Measurements from ENCODE around the gene NELFCD. TPM values are rescaled to one million over a fixed set of nuclear protein-coding genes. Genes with fewer than 3 reads are reported as not detected.
A peak's percentile ranks its signal among the peaks of the same experiment; 100 is the strongest.
"Not testable (repeated sequence)": the region's sequence is repeated elsewhere in the genome, so short reads cannot be mapped to it uniquely, and the experiment has no call there.

NELFCD gene
- total RNA-seq, 1 donor from 2014 or later = 122 TPM

GRCh38 chr20:58956078-58956477 is 25.0 kb upstream of the NELFCD start:
- DNase-seq (ENCODE audit: low spot score, unreplicated experiment) = no peak
- Mint-ChIP-seq H3K27ac (no peak overlapping the region), H3K9me3 (ENCODE audit: low read depth) (peaks cover 3% of the 10 kb centered on the region), H3K36me3 (ENCODE audit: insufficient read depth) (no peaks in the 10 kb centered on the region), H3K4me3 (ENCODE audit: low read depth) (no peak overlapping the region), H3K27me3 (peaks cover 4% of the 10 kb centered on the region), H3K4me1 (ENCODE audit: low read depth) (no peaks in the 10 kb centered on the region)
- no peak for TF ChIP-seq CTCF (IDR thresholded peaks at IDR 0.05; ENCODE audit: unreplicated experiment)

- no peak overlapping the region for H3K27ac Mint-ChIP-seq
These were observed 21.4 kb upstream of the NELFCD start for GRCh38 chr20:58959652-58960051.

GRCh38 chr20:58963060-58963584 is 17.9 kb upstream of the NELFCD start:
- Mint-ChIP-seq H3K27ac (no peak overlapping the region), H3K9me3 (ENCODE audit: low read depth) (peaks cover 2% of the 10 kb centered on the region), H3K4me3 (ENCODE audit: low read depth) (no peak overlapping the region), H3K27me3 (peaks cover 13% of the 10 kb centered on the region), H3K36me3 (ENCODE audit: insufficient read depth) (no peaks in the 10 kb centered on the region), H3K4me1 (ENCODE audit: low read depth) (no peaks in the 10 kb centered on the region)
- peak; percentile 24 for TF ChIP-seq CTCF (IDR thresholded peaks at IDR 0.05; ENCODE audit: unreplicated experiment)
- no peak for DNase-seq (ENCODE audit: low spot score, unreplicated experiment)

More at GRCh38 chr20:58959652-58960051, 21.4 kb upstream of the NELFCD start:
- no peak for TF ChIP-seq CTCF (IDR thresholded peaks at IDR 0.05; ENCODE audit: unreplicated experiment)
- H3K4me3 Mint-ChIP-seq (ENCODE audit: low read depth) = no peak overlapping the region
- no peaks in the 10 kb centered on the region for H3K36me3 Mint-ChIP-seq (ENCODE audit: insufficient read depth)
- DNase-seq (ENCODE audit: low spot score, unreplicated experiment) = no peak
- H3K9me3 Mint-ChIP-seq (ENCODE audit: low read depth) = peaks cover 4% of the 10 kb centered on the region
- peaks cover 10% of the 10 kb centered on the region for H3K27me3 Mint-ChIP-seq
- H3K4me1 Mint-ChIP-seq (ENCODE audit: low read depth) = no peaks in the 10 kb centered on the region

- not testable (repeated sequence) for H3K4me3 Mint-ChIP-seq (ENCODE audit: low read depth); DNase-seq (ENCODE audit: low spot score, unreplicated experiment); H3K9me3 Mint-ChIP-seq (ENCODE audit: low read depth); H3K36me3 Mint-ChIP-seq (ENCODE audit: insufficient read depth); H3K27ac Mint-ChIP-seq; H3K4me1 Mint-ChIP-seq (ENCODE audit: low read depth)
- H3K27me3 Mint-ChIP-seq = peaks cover 13% of the 10 kb centered on the region
These were observed 17.1 kb upstream of the NELFCD start for GRCh38 chr20:58963922-58964321.

- peaks cover 9% of the 10 kb centered on the region for H3K27me3 Mint-ChIP-seq
- no peaks in the 10 kb centered on the region for H3K36me3 Mint-ChIP-seq (ENCODE audit: insufficient read depth)
- no peak for TF ChIP-seq CTCF (IDR thresholded peaks at IDR 0.05; ENCODE audit: unreplicated experiment)
- DNase-seq (ENCODE audit: low spot score, unreplicated experiment) = no peak
- H3K4me3 Mint-ChIP-seq (ENCODE audit: low read depth) = no peak overlapping the region
- peaks cover 8% of the 10 kb centered on the region for H3K9me3 Mint-ChIP-seq (ENCODE audit: low read depth)
- no peaks in the 10 kb centered on the region for H3K4me1 Mint-ChIP-seq (ENCODE audit: low read depth)
- H3K27ac Mint-ChIP-seq = no peak overlapping the region
These were observed 15.6 kb upstream of the NELFCD start for GRCh38 chr20:58965270-58966064.
